GM23338 (cell line): ENCODE results near the gene PSMB7.

ENCODE experiments used
- CREB1 ChIP-seq: fragments of 250-450 bp; sonication (Bioruptor Pico); IDR thresholded peaks from 2 replicates; pipeline ENCODE4 v1.5.0; 2020; ENCODE audit warnings: low read depth, mild to moderate bottlenecking, moderate library complexity
- EZH2 ChIP-seq: fragments of 200-600 bp; sonication (generic); IDR thresholded peaks from one replicate; pipeline ENCODE4 v1.8.0; 2017; ENCODE audit warnings: antibody characterized with exemption, mild to moderate bottlenecking, low read depth; ENCODE audit not compliant: unreplicated experiment
- EZH2phosphoT487 ChIP-seq: fragments of 200-600 bp; sonication (generic); IDR thresholded peaks from one replicate; pipeline ENCODE4 v1.8.1; 2018; ENCODE audit warnings: antibody characterized with exemption; ENCODE audit not compliant: unreplicated experiment
- JUNB ChIP-seq: IDR thresholded peaks from one replicate; pipeline ENCODE4 v1.6.1; 2016; ENCODE audit warnings: antibody characterized with exemption; ENCODE audit not compliant: unreplicated experiment
- NANOG ChIP-seq: IDR thresholded peaks from 2 replicates; pipeline ENCODE4 v1.6.1; 2016; ENCODE audit warnings: antibody characterized with exemption, borderline replicate concordance
- POLR2AphosphoS5 ChIP-seq: IDR thresholded peaks from 2 replicates; pipeline ENCODE4 v1.6.1; 2016; ENCODE audit warnings: antibody characterized with exemption, low read depth
- STAT1 ChIP-seq: IDR thresholded peaks from one replicate; pipeline ENCODE4 v1.6.1; 2016; ENCODE audit warnings: antibody characterized with exemption; ENCODE audit not compliant: unreplicated experiment
- ZNF114 ChIP-seq: fragments of 250-450 bp; sonication (Bioruptor Pico); IDR thresholded peaks from 2 replicates; pipeline ENCODE4 v1.5.0; 2020; ENCODE audit warnings: mild to moderate bottlenecking, moderate library complexity
- ZNF331 ChIP-seq: fragments of 250-450 bp; sonication (Bioruptor Pico); IDR thresholded peaks from 2 replicates; pipeline ENCODE4 v1.5.0; 2020; ENCODE audit warnings: low read depth, mild to moderate bottlenecking, moderate library complexity
- TF ChIP-seq, protein P1 (sequence below), 2 experiments: fragments of 200-600 bp in 1 of 2; sonication (generic) in 1 of 2; conservative IDR thresholded peaks; 2 replicates each; pipeline versions ENCODE4 v1.5.1 to v1.6.1; 2016 to 2017; ENCODE audit warnings: antibody characterized with exemption in 2 of 2, low read depth in 2 of 2, mild to moderate bottlenecking in 2 of 2, moderate library complexity in 1 of 2
- TF ChIP-seq, protein P2 (sequence below): IDR thresholded peaks from one replicate; pipeline ENCODE4 v1.6.1; 2018; ENCODE audit warnings: antibody characterized with exemption; ENCODE audit not compliant: unreplicated experiment
- TF ChIP-seq, protein P3 (sequence below): IDR thresholded peaks from 2 replicates; pipeline ENCODE4 v1.6.1; 2016; ENCODE audit warnings: antibody characterized with exemption
- TF ChIP-seq, protein P4 (sequence below): fragments of 250-450 bp; sonication (Bioruptor Pico); IDR thresholded peaks from 2 replicates; pipeline ENCODE4 v1.5.0; 2020; ENCODE audit warnings: mild to moderate bottlenecking, moderate library complexity

DNA sequence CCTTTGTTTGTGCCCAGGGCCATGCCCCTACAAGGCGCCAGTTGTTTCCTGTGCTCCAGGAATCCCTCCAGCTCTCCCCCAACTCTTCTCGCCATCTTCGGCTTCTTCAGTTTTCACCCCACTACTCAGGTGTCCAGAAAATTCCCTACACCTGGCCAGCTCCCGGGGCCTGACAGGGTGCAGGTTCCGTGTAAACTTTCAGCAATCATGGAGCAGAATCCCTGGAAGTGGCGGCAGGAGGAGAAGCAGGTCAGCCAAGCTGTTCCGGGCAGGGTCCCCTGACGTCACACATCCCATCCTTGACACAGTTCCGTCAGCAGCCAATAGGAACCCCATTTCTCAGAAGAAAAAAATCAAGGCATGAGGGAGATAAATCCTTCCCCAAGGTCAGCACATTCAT, 22.8 kb upstream of the PSMB7 start:
- TF ChIP-seq, protein P1, sequence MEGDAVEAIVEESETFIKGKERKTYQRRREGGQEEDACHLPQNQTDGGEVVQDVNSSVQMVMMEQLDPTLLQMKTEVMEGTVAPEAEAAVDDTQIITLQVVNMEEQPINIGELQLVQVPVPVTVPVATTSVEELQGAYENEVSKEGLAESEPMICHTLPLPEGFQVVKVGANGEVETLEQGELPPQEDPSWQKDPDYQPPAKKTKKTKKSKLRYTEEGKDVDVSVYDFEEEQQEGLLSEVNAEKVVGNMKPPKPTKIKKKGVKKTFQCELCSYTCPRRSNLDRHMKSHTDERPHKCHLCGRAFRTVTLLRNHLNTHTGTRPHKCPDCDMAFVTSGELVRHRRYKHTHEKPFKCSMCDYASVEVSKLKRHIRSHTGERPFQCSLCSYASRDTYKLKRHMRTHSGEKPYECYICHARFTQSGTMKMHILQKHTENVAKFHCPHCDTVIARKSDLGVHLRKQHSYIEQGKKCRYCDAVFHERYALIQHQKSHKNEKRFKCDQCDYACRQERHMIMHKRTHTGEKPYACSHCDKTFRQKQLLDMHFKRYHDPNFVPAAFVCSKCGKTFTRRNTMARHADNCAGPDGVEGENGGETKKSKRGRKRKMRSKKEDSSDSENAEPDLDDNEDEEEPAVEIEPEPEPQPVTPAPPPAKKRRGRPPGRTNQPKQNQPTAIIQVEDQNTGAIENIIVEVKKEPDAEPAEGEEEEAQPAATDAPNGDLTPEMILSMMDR (conservative IDR thresholded peaks at IDR 0.05; ENCODE audit: low read depth in 2 of 2), result no peak
- no peak for TF ChIP-seq POLR2AphosphoS5
- TF ChIP-seq, protein P2, sequence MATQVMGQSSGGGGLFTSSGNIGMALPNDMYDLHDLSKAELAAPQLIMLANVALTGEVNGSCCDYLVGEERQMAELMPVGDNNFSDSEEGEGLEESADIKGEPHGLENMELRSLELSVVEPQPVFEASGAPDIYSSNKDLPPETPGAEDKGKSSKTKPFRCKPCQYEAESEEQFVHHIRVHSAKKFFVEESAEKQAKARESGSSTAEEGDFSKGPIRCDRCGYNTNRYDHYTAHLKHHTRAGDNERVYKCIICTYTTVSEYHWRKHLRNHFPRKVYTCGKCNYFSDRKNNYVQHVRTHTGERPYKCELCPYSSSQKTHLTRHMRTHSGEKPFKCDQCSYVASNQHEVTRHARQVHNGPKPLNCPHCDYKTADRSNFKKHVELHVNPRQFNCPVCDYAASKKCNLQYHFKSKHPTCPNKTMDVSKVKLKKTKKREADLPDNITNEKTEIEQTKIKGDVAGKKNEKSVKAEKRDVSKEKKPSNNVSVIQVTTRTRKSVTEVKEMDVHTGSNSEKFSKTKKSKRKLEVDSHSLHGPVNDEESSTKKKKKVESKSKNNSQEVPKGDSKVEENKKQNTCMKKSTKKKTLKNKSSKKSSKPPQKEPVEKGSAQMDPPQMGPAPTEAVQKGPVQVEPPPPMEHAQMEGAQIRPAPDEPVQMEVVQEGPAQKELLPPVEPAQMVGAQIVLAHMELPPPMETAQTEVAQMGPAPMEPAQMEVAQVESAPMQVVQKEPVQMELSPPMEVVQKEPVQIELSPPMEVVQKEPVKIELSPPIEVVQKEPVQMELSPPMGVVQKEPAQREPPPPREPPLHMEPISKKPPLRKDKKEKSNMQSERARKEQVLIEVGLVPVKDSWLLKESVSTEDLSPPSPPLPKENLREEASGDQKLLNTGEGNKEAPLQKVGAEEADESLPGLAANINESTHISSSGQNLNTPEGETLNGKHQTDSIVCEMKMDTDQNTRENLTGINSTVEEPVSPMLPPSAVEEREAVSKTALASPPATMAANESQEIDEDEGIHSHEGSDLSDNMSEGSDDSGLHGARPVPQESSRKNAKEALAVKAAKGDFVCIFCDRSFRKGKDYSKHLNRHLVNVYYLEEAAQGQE, result no peak
- no peak for TF ChIP-seq EZH2phosphoT487
- no peak for TF ChIP-seq EZH2
- TF ChIP-seq ZNF114, result no peak
- TF ChIP-seq, protein P3, sequence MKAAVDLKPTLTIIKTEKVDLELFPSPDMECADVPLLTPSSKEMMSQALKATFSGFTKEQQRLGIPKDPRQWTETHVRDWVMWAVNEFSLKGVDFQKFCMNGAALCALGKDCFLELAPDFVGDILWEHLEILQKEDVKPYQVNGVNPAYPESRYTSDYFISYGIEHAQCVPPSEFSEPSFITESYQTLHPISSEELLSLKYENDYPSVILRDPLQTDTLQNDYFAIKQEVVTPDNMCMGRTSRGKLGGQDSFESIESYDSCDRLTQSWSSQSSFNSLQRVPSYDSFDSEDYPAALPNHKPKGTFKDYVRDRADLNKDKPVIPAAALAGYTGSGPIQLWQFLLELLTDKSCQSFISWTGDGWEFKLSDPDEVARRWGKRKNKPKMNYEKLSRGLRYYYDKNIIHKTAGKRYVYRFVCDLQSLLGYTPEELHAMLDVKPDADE, result no peak
- TF ChIP-seq ZNF331, result no peak
- no peak for TF ChIP-seq NANOG
- no peak for TF ChIP-seq JUNB
- no peak for TF ChIP-seq CREB1 (CRISPR knock-in tag)
- no peak for TF ChIP-seq STAT1
- TF ChIP-seq, protein P4, sequence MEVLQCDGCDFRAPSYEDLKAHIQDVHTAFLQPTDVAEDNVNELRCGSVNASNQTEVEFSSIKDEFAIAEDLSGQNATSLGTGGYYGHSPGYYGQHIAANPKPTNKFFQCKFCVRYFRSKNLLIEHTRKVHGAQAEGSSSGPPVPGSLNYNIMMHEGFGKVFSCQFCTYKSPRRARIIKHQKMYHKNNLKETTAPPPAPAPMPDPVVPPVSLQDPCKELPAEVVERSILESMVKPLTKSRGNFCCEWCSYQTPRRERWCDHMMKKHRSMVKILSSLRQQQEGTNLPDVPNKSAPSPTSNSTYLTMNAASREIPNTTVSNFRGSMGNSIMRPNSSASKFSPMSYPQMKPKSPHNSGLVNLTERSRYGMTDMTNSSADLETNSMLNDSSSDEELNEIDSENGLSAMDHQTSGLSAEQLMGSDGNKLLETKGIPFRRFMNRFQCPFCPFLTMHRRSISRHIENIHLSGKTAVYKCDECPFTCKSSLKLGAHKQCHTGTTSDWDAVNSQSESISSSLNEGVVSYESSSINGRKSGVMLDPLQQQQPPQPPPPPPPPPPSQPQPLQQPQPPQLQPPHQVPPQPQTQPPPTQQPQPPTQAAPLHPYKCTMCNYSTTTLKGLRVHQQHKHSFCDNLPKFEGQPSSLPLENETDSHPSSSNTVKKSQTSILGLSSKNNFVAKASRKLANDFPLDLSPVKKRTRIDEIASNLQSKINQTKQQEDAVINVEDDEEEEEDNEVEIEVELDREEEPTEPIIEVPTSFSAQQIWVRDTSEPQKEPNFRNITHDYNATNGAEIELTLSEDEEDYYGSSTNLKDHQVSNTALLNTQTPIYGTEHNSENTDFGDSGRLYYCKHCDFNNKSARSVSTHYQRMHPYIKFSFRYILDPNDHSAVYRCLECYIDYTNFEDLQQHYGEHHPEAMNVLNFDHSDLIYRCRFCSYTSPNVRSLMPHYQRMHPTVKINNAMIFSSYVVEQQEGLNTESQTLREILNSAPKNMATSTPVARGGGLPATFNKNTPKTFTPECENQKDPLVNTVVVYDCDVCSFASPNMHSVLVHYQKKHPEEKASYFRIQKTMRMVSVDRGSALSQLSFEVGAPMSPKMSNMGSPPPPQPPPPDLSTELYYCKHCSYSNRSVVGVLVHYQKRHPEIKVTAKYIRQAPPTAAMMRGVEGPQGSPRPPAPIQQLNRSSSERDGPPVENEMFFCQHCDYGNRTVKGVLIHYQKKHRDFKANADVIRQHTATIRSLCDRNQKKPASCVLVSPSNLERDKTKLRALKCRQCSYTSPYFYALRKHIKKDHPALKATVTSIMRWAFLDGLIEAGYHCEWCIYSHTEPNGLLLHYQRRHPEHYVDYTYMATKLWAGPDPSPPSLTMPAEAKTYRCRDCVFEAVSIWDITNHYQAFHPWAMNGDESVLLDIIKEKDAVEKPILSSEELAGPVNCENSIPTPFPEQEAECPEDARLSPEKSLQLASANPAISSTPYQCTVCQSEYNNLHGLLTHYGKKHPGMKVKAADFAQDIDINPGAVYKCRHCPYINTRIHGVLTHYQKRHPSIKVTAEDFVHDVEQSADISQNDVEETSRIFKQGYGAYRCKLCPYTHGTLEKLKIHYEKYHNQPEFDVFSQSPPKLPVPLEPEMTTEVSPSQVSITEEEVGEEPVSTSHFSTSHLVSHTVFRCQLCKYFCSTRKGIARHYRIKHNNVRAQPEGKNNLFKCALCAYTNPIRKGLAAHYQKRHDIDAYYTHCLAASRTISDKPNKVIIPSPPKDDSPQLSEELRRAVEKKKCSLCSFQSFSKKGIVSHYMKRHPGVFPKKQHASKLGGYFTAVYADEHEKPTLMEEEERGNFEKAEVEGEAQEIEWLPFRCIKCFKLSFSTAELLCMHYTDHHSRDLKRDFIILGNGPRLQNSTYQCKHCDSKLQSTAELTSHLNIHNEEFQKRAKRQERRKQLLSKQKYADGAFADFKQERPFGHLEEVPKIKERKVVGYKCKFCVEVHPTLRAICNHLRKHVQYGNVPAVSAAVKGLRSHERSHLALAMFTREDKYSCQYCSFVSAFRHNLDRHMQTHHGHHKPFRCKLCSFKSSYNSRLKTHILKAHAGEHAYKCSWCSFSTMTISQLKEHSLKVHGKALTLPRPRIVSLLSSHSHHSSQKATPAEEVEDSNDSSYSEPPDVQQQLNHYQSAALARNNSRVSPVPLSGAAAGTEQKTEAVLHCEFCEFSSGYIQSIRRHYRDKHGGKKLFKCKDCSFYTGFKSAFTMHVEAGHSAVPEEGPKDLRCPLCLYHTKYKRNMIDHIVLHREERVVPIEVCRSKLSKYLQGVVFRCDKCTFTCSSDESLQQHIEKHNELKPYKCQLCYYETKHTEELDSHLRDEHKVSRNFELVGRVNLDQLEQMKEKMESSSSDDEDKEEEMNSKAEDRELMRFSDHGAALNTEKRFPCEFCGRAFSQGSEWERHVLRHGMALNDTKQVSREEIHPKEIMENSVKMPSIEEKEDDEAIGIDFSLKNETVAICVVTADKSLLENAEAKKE (CRISPR knock-in tag), result no peak
